UCSD-AML1 (cell line): ENCODE measurements around the gene FOXB1.

Experiments used
- DNase-seq: peaks from one replicate; lab custom pipeline; 2025; ENCODE audit not compliant: unreplicated experiment; lab: John Stamatoyannopoulos, UW

Gene FOXB1

DNA sequence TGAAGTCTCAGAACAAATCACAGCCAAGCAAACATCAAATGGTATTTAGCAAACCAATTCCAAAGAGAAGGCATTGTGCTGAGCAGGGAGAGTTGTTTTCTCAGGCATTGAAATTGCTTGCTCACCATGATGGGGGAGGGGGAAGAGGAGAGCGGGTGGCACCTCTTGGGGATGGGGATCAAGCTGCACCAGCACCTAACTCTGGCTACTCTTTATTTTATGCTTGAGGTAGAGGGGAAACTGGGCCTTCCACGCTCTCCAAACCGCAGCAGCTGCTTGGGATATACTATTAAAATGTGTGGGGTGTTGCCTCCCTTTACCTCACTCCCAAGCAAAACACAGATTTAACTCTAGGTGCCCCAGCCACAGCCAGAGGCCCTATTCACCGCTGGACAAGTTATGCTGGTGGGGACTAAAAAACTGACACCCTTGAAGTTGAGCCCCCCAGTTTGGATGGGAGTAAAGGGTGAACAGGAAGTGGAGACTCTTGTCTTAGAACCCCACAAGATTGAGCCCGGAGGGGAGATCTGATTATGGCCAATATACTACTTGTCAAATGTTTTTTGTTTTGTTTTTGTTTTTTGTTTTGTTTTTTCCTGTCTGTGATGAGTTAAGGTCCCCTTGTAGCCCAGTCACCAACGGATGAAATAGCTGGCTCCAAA is 5.0 kb upstream of the FOXB1 start:
- no peak for DNase-seq

GRCh38 chr15:59999612-60000112 is 4.4 kb upstream of the FOXB1 start:
- DNase-seq = no peak

DNA sequence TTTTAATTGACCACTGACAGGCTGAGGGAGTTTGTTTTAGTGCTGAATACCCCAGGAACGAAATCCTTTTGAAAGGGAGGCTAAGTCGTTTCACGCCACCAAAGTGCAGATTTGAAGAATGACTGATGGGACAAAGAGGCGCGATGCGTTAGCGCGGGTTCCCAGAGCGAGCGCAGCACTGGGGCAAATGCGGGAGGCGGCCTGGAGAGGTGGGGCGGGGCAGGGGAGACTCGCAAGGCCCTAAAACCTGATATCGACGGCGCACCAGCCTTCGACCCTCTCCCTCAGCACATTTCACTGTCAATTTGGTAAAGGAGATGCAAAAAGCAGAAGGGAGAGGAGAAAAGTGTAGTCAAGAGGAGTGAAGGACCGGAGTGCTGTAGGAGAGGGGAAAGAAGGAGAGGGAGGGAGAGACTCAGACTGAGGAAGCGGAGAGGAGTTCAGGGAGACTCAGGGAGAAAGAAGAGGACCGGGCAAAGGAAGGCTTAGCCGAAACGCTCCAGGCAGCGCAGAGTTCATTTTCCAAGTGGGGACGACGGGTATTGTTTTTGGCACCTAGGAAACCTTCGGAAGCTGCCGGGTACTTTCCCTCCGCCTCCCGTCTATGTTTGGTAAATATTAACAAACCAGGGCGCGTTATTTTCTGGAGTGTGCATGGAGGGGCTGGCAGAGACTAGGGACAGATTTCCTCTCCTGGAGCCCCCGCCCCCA is 3.8 kb upstream of the FOXB1 start:
- no peak for DNase-seq

- no peak for DNase-seq
These were observed 3.1 kb upstream of the FOXB1 start for GRCh38 chr15:60000824-60001609.

DNA sequence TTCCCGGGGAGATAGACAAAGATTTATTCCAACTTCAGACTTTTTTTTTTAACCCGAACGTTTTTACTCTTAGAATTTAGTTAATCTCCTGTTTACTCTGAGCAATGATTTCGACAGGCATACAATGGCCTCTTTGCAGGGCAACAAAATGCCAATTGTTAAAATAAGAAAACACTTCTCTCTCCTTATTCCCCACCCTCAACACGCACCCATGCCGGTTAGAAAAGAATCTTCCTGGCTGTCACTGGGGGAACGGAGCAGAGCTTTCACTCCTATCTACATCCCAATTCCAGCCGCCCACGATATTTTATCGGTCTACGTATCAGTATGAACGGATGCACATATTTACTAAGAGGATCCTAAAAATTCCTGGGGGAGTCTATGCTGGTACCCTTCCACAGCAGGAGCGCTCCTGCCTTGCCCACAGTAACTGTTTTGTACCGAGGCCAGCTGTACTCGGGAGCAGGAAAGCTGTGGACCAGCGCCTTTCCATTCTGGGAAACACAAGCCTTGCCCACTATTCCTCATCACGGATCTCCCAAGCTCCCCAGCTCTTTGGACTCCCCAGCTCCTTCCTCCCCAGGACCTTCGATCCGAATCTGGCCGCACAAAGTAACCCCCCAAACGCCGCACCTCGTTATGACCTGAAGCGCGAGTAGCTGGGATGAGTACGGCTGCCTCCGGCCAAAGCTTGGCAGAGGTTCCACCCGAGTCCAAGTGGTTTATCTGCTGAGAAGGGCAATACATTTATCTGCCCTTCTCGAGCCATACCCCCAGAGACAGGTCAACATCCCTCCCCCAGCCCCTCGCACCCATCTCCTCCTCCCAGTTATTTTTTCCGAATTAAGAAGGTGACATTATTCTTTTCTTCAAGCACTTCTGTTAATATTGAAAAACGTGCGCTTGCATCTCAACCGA is 2.2 kb upstream of the FOXB1 start:
- no peak for DNase-seq

DNA sequence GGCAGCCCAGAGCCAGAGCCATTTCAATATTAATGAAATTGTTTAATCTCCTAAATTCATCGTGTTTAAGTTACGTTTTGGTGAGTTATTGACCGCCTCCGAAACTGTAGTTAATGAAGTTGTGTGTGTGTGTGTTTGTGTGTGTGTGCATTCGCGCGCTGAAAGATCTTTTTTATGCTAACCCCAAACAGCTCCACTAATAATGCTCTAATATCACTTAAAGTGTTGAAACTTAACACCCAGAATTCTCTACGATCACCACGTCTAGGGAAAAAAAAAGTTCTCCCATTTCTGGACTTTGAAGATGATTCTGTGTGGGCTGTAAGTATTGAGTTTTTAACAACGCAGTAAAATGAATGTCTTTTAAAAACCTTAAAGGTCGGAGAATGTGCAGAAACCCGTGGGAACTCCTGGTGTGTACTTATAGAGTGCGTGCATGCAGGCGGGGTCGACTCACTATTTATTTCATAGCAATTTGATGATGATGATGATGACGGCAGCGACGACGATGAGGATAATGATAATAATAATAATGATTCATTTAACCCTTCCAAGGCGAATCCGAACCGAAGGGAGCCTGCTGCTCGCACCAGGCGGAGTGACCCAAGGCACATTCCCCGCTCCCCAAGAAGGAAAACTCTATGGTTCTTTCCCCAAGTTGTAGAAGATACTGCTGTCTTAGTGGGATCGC is 1.4 kb upstream of the FOXB1 start:
- DNase-seq = no peak

- no peak for DNase-seq
These were observed 685 bp upstream of the FOXB1 start for GRCh38 chr15:60003243-60004008.

DNA sequence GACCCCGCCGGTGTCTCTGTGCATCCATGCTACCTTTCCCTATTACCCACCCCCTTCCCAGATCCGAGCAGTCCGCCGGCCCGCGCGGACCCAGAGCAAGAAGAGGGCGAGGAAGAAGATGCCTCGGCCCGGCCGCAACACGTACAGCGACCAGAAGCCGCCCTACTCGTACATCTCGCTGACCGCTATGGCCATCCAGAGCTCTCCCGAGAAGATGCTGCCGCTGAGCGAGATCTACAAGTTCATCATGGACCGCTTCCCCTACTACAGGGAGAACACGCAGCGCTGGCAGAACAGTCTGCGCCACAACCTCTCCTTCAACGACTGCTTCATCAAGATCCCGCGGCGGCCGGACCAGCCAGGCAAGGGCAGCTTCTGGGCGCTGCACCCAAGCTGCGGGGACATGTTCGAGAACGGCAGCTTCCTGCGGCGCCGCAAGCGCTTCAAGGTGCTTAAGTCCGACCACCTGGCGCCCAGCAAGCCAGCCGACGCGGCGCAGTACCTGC is 788 bp downstream of the FOXB1 start:
- DNase-seq = no peak

DNA sequence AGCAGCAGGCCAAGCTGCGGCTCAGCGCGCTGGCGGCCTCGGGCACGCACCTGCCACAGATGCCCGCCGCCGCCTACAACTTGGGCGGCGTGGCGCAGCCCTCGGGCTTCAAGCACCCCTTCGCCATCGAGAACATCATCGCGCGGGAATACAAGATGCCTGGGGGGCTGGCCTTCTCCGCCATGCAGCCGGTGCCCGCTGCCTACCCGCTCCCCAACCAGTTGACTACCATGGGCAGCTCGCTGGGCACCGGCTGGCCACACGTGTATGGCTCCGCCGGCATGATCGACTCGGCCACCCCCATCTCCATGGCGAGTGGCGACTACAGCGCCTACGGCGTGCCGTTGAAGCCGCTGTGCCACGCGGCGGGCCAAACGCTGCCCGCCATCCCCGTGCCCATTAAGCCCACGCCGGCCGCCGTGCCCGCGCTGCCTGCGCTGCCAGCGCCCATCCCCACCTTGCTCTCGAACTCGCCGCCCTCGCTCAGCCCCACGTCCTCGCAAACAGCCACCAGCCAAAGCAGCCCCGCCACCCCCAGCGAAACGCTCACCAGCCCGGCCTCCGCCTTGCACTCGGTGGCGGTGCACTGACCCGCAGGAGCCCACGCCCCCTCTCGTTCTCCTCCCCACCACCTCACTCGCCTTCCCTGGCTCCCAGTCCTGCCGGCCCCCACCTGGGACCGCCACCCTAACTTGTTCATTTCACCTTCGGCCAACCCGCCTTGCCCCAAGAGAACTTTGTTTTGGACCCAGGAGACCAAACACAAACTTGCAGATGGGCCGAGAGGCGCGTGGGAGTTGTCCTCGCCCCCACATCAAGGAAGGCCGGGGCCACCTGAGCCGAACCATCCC is 1.5 kb downstream of the FOXB1 start:
- DNase-seq = no peak

DNA sequence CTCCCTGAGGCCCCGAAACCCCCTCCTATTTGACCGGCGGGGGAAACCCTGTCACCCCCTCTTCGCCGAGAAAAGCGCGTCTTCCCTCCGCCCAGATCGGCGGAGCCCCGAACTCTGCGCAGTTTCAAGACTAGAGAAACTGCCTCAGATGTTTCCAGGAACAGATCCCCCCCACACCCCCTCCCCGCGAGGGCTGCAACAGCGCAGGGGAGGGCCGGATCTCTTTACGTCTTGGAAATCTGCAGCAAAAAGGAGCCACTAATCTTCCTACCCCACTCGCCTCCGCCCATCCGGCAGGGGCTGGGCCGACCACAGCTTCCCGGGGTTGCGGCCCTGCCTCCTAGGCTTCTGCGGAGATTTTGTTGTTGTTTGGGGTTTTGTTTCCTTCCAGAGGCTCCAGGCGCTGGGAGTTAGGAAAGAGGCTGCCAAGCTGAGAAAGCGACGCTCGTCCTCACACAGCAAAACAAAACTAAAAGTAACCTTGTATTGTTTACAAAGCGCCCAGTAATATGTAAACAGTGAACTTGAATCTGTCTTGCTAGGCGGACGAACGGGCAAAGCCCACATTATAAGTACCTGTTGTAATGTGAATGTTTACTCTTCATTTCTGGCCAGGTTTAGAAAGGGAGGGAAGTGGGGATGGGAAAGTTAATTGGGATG is 2.2 kb downstream of the FOXB1 start:
- DNase-seq = peak; percentile 84

GRCh38 chr15:60006873-60007272 is 2.8 kb downstream of the FOXB1 start:
- no peak for DNase-seq

GRCh38 chr15:60009124-60009960 is 5.2 kb downstream of the FOXB1 start:
- no peak for DNase-seq

- DNase-seq = no peak
These were observed 6.0 kb downstream of the FOXB1 start for GRCh38 chr15:60009980-60010732.

DNA sequence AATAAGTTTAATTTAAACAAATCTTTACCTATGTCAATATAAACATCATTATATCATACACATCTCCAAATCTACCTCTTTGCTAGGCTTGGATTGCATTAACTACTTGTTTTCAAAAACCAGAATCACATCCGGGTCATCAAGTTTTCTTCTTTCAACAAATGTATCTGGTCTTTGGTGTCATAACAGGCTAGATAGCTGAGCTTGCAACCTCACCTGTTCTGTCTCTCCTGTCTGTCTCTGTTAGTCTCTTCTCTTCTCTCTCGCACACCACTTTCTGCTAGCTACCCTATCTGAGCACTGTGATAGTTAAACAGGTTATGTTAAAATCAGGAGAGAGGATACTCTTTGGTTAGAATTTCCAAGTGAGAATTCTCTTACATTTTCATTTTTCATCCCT is 6.7 kb downstream of the FOXB1 start:
- DNase-seq = no peak

GRCh38 chr15:60012695-60013094 is 8.6 kb downstream of the FOXB1 start:
- no peak for DNase-seq
